Memory B cell (primary cell): Measurements from ENCODE around the gene IQCC.
"Not testable (repeated sequence)": the region's sequence is repeated elsewhere in the genome, so short reads cannot be mapped to it uniquely, and the experiment has no call there.

Source experiments
- ATAC-seq: fragments of 150-1000 bp; cut with Tn5 transposase; 2 replicates; pipeline ENCODE4 v1.10.0; 2021; ENCODE audit warnings: low read depth, mild to moderate bottlenecking, moderate library complexity
- DNase-seq, 2 donors: peaks; one replicate each; pipeline ENCODE4 v3.0.0; 2022; ENCODE audit warnings: low spot score in 2 of 2
- H3K27ac Mint-ChIP-seq: one replicate; pipeline ENCODE4 v1.8.0; 2022; ENCODE audit warnings: mild to moderate bottlenecking, moderate library complexity, mixed read lengths
- H3K27me3 Mint-ChIP-seq: one replicate; pipeline ENCODE4 v1.8.0; 2022; ENCODE audit warnings: mixed read lengths
- H3K36me3 Mint-ChIP-seq: one replicate; pipeline ENCODE4 v1.8.0; 2022; ENCODE audit warnings: mild to moderate bottlenecking, mixed read lengths
- H3K4me1 Mint-ChIP-seq: one replicate; pipeline ENCODE4 v1.8.0; 2022; ENCODE audit warnings: mixed read lengths
- H3K4me3 Mint-ChIP-seq: one replicate; pipeline ENCODE4 v1.8.0; 2022; ENCODE audit warnings: mild to moderate bottlenecking, moderate library complexity, mixed read lengths
- H3K9me3 Mint-ChIP-seq: one replicate; pipeline ENCODE4 v1.8.0; 2022; ENCODE audit warnings: mixed read lengths

The IQCC gene

DNA sequence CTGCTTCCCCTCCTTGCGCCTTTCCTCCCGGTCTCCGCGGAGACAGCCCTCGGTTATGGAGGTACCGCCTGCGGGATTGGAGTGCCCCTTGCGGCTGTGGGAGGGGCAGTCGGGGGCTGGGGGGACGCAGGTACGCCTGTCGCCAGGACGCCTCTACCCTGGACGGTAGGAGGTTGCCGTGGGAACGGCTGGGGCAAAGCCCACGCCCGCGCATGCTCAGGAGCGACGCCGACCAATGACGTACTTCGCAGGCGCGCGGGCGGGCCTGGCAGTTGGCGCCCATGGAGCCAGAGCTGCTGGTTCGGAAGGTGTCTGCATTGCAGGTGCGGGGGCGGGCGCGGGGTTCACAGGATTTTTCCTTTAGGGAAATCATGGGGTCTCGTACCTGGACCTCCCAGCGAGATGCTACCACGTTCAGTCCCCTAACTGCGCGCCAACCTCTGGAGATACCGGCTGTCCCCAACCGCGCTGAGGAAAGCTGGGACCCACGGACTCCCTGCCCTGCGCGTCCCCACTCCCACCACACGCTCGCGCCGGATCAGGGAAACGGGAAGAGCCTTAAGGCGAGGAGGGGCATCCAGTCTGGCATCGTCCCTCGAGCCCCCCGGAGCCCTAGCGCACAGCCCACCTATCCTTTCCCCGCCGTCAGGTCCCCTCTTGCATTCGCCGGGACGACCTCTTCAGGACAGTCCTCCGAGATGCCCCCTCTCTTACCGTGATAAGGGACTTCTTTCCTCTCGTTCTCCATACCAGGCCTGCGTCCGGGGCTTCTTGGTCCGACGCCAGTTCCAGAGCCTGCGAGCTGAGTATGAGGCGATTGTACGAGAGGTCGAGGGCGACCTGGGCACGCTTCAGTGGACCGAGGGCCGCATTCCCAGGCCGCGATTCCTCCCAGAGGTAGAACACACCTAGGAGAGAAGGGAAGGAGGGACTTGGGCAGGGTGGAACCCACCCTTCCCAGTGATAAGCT, at the start of gene IQCC:
IQCC (plus strand) TSS at position 271 of the 970 bp plus-strand sequence; CDS start at position 282, 11 bp downstream.
- Mint-ChIP-seq H3K9me3 (no peaks in the 10 kb centered on the region), H3K27me3 (no peaks in the 10 kb centered on the region), H3K4me1 (peaks cover 34% of the 10 kb centered on the region), H3K36me3 (no peaks in the 10 kb centered on the region), H3K27ac (peak within 1 kb of the TSS; percentile 89), H3K4me3 (peak within 1 kb of the TSS; percentile 87)
- peak; percentile 78 to 79 for DNase-seq
- peak; percentile 65 for ATAC-seq

DNA sequence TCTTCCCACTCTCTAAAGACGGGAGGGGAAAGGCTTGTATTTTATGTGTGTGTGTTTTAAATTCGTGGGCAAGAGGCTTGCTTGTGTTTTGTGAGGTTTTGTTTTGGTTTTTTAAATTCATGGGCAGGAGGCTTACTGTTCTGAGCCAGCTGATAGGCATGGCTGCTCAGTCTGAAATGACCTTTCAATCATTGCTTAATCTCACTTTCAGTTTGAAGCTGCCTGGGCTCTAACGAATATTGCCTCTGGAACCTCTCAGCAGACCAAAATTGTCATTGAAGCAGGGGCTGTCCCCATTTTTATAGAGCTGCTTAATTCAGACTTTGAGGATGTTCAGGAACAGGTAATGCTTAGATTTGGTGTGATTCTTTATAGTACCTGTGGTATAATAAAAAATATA, 46.3 kb upstream of the IQCC start:
- ATAC-seq (no peak), DNase-seq (no peak)
- H3K4me1 Mint-ChIP-seq, result peaks cover 2% of the 10 kb centered on the region
- H3K9me3 Mint-ChIP-seq, result no peaks in the 10 kb centered on the region
- H3K27ac Mint-ChIP-seq, result no peak overlapping the region
- peaks cover 43% of the 10 kb centered on the region for H3K36me3 Mint-ChIP-seq
- no peak overlapping the region for H3K4me3 Mint-ChIP-seq
- H3K27me3 Mint-ChIP-seq, result no peaks in the 10 kb centered on the region

DNA sequence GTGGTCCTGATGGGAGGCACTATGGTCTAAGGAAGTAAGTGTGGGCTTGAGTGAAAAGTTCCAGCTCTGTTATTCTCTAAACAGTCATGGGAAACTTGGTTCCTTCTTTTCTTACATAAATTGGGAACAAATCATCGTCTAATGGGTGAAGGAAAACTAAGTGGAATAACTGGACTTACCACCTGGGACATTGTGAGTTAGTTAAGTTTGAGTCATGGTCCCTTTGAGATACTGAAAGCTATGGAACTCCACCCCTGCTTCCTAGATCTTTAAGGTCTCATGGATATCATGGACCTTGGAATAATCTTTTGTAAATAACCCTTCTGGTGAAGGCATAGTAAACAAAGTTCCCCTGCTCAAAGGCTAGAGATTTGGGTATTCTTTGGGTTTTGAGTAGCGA, 42.1 kb upstream of the IQCC start:
- Mint-ChIP-seq H3K36me3 (peaks cover 46% of the 10 kb centered on the region), H3K27ac (no peak overlapping the region), H3K27me3 (no peaks in the 10 kb centered on the region), H3K4me1 (no peaks in the 10 kb centered on the region), H3K4me3 (no peak overlapping the region), H3K9me3 (no peaks in the 10 kb centered on the region)
- DNase-seq, result no peak
- ATAC-seq, result no peak

DNA sequence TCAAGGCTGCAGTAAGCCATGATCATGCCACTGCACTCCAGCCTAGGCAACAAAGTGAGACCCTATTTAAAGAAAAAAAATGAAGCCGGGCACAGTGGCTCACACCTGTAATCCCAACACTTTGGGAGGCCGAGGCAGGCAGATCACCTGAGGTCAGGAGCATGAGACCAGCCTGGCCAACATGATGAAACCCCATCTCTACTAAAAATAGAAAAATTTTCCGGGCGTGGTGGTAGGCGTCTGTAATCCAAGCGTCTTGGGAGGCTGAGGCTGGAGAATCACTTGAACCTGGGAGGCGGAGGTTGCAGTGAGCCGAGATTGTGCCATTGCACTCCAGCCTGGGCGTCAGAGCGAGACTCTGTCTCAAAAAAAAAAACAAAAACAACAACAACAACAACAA, 39.8 kb upstream of the IQCC start:
- ATAC-seq, H3K27me3 Mint-ChIP-seq: not testable (repeated sequence)
- H3K36me3 Mint-ChIP-seq, result peaks cover 46% of the 10 kb centered on the region

DNA sequence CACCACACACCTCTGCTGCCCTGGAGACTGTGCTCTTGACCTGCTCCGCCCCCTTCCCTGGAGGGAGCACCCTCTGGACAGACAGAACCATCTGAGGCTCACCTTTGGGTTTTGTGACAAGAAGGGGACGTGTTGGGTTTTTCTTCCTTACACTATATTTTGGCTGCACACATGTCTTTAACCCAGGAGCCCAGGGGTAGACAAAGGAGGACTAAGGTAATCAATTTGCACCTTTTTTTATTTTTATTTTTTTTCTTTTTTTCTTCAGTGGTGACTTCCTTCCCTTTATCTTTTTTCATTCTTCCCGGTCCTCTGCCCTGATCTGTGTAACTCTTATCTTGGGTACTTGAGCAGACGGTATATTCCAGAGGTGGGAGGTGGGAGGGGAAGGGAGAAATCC, 34.5 kb upstream of the IQCC start:
- no peaks in the 10 kb centered on the region for H3K27me3 Mint-ChIP-seq
- ATAC-seq, result no peak
- peaks cover 35% of the 10 kb centered on the region for H3K36me3 Mint-ChIP-seq
- no peaks in the 10 kb centered on the region for H3K9me3 Mint-ChIP-seq
- no peak overlapping the region for H3K27ac Mint-ChIP-seq
- H3K4me1 Mint-ChIP-seq, result peaks cover 2% of the 10 kb centered on the region
- no peak overlapping the region for H3K4me3 Mint-ChIP-seq
- no peak for DNase-seq

More for the DNA sequence above, 39.8 kb upstream of the IQCC start:
- not testable (repeated sequence) for H3K9me3 Mint-ChIP-seq, H3K27ac Mint-ChIP-seq, DNase-seq, H3K4me1 Mint-ChIP-seq, H3K4me3 Mint-ChIP-seq

DNA sequence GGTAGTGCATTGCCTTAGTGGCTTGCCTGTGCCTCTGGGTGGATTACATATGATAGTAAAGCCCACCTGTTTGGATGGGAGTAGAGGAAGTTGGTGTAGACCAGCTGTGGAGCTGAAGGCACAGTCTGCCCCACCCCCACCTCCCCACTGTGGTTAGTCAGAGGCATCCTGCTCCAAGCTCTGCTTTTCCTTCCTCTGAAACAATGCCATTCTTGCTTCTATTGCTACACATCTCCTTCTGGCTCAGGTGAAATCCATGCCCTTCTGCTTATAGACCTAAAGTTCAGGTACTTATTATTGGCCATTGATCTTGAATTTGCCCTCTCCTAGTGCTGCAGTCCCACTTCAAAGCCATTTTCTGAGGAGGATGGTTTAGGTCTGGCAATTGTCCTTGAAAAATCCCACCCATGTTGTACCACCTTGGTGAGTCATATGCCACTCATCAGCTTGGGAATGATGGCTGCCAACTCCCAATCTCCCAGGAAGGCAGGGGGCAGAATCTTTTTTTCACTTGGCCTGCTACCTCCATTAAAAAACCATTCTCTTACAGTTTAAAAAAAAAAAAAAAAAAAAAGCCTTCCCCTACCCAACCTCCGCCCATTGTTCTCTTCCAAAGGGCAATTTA, 32.7 kb upstream of the IQCC start:
- ATAC-seq (no peak), DNase-seq (no peak)
- H3K27ac Mint-ChIP-seq, result no peak overlapping the region
- peaks cover 25% of the 10 kb centered on the region for H3K36me3 Mint-ChIP-seq
- no peaks in the 10 kb centered on the region for H3K9me3 Mint-ChIP-seq
- peaks cover 2% of the 10 kb centered on the region for H3K4me1 Mint-ChIP-seq
- H3K4me3 Mint-ChIP-seq, result no peak overlapping the region
- H3K27me3 Mint-ChIP-seq, result no peaks in the 10 kb centered on the region

DNA sequence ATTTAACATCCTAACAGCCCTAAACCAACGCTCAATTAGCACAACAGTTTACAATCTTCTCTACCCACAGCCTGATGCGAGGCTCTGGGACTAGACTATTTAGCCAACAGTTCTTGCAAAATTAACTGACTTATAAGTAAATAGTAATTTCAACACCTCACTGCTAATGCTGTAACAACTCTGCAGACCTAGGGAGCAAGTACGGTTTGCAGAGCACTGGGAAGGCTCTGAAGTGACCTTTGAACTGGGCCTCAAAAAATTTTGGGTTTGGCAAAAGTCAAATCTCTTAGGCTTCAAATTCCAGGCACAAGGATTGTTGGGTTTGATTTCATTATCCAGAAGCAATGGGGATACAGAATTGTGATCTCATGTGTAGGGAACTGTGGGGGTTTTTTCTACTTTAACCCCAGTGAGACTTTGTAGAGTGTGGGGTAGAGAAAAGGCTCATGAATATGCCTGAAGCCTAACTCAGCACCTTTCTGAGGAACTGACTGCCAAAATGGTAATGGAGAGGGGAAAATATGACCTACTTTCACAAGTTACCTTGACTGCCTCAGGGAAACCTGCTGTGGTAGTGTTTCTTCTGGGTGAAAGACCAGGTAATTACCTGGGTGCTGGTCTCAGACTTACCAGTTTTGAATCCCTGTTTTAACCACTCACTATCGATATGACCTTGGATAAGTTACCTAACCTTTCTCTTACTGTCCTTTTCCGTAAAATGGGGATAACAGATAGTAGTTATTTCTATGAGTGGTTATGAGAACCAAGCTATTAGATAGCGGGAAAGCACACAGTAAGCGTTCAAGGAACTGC, 26.9 kb upstream of the IQCC start:
- H3K36me3 Mint-ChIP-seq, result peaks cover 7% of the 10 kb centered on the region

DNA sequence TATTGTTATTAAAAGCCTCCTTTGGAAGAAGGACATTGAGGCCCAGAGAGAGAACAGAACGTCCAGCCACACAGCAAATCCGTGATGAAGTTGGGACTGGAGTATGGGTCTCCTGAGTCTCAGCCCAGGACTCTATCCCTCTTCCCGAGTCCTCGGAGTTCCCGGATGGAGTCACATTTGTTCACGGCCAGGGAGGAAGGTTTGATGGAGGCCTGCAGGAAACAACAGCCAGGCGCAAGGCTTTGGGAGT, 26.4 kb upstream of the IQCC start:
- ATAC-seq (no peak), DNase-seq (no peak)
- H3K9me3 Mint-ChIP-seq, result no peaks in the 10 kb centered on the region
- peaks cover 28% of the 10 kb centered on the region for H3K4me1 Mint-ChIP-seq
- H3K4me3 Mint-ChIP-seq, result peak overlapping the region; percentile 88
- H3K27ac Mint-ChIP-seq, result peak overlapping the region; percentile 97
- no peaks in the 10 kb centered on the region for H3K27me3 Mint-ChIP-seq
- H3K36me3 Mint-ChIP-seq, result peaks cover 10% of the 10 kb centered on the region

More for the DNA sequence above, 26.9 kb upstream of the IQCC start:
- Mint-ChIP-seq H3K27ac (peak overlapping the region; percentile 97), H3K4me1 (peaks cover 24% of the 10 kb centered on the region), H3K27me3 (no peaks in the 10 kb centered on the region), H3K9me3 (no peaks in the 10 kb centered on the region), H3K4me3 (peak overlapping the region; percentile 88)
- DNase-seq (no peak), ATAC-seq (no peak)

DNA sequence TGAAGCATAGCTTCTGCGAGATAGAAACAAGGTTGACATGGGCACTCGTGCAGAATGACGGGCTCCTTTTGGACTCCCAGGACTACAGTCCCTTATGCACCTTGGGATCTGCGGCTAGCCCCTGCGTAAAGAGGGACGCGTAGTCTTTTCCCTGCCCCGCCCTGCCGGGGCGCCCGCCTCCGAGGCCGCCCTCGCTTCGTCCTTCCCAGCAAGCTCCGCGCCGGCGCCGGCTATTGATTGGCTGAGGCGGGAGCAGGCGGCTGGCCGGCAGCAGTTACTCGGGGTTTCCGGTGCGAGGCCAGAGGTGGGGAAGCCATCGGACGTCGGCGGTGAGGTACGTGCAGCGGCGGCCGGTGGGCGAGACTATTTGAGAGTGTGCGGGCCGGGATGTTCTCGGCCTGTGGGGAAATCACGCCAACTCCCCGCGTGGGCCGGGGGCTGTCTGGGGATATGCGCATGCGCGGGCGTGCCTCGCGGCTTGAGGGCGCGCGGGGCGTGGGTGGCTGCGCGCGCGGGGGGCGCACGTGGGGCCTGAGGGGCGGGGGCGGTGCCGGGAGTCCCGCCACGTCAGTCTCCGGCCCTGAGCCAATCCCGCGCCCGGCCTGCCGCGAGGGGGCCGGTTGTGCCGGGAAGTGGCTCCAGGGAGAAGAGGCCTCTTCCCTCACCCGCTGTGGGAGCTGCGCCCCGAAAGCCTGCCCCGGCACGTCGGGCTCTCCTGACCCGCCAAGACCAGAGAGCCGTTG, 25.9 kb upstream of the IQCC start, which contains the start of gene TXLNA:
TXLNA (plus strand) TSS at position 233 of the 743 bp plus-strand sequence. CDS start 671 bp downstream, outside the sequence.
- Mint-ChIP-seq H3K27me3 (no peaks in the 10 kb centered on the region), H3K4me3 (peak within 1 kb of the TSS; percentile 88), H3K4me1 (peaks cover 30% of the 10 kb centered on the region), H3K9me3 (no peaks in the 10 kb centered on the region), H3K27ac (peak within 1 kb of the TSS; percentile 97), H3K36me3 (peaks cover 12% of the 10 kb centered on the region)
- ATAC-seq (peak; percentile 89), DNase-seq (peak; percentile 83 to 85)

DNA sequence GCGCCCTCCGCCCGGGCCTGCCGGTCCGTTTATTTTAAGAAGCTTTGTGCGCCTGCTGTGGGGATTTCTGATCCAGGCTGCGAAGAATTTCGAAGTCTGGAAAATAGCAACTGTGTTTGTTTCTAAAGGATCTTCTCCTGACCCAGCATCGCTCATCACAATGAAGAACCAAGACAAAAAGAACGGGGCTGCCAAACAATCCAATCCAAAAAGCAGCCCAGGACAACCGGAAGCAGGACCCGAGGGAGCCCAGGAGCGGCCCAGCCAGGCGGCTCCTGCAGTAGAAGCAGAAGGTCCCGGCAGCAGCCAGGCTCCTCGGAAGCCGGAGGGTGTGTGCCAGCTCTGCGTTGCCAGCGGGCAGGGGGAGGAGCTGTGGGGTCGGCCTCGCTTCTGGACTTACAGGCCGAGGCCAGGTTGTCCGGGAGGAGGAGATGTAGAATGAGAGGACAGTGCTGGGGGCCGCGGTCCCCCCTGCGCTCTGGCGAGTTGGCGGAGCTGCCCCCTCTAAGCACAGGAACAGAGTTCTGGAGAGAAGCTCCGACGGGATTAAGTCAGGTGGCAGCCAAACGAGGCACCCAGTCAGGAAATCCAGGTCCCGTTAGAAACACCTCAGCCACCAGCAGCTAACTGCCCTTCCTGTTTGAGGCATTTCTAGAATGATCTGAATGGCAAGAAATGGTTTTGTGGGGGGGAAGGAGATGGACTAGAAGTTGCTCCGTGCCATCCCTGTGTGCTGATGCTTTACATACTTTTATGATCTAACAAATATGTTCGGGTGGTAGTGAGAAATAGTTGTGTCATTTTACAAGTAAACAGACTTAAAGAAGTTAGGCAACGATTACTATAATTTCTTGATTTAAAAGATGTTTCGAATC, 25.0 kb upstream of the IQCC start:
- Mint-ChIP-seq H3K9me3 (no peaks in the 10 kb centered on the region), H3K4me3 (peak overlapping the region; percentile 88), H3K27ac (peak overlapping the region; percentile 97), H3K36me3 (peaks cover 16% of the 10 kb centered on the region), H3K4me1 (peaks cover 34% of the 10 kb centered on the region), H3K27me3 (no peaks in the 10 kb centered on the region)
- no peak for ATAC-seq
- no peak for DNase-seq

DNA sequence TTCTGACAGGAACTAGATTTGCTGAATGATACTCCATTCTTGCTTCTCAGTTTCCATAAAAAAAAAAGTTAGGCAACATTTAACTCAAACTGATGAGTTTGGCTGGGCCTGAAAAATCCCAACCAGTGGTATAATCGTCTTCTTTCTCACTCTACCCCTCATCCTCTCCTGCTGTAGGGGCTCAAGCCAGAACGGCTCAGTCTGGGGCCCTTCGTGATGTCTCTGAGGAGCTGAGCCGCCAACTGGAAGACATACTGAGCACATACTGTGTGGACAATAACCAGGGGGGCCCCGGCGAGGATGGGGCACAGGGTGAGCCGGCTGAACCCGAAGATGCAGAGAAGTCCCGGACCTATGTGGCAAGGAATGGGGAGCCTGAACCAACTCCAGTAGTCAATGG, 24.4 kb upstream of the IQCC start:
- Mint-ChIP-seq H3K27me3 (no peaks in the 10 kb centered on the region), H3K27ac (peak overlapping the region; percentile 97), H3K4me1 (peaks cover 36% of the 10 kb centered on the region), H3K36me3 (peaks cover 18% of the 10 kb centered on the region), H3K9me3 (no peaks in the 10 kb centered on the region), H3K4me3 (peak overlapping the region; percentile 88)
- no peak for DNase-seq
- ATAC-seq, result no peak

DNA sequence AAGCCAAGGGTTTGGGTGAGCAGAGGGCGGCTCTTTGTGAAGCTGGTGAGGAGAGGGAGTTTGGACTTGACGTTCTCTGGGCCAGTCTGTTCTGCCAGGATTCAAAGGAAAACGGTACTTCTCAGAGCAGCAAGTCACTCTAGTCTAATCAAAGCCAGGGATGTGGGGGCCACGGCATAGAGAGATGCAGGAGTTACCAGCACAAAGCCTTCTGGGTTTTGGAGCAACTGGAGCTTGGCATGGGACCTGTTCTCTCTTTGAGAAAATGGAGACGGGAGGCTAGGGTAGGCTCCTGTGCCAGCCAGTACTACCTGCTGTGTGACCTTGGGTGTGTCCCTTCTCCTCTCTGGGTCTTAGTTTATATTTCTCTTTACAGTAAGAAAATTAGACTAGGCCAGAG, 23.9 kb upstream of the IQCC start:
- peak overlapping the region; percentile 35 for H3K27ac Mint-ChIP-seq
- H3K4me1 Mint-ChIP-seq, result peaks cover 41% of the 10 kb centered on the region
- no peaks in the 10 kb centered on the region for H3K27me3 Mint-ChIP-seq
- DNase-seq (no peak), ATAC-seq (no peak)
- peak overlapping the region; percentile 88 for H3K4me3 Mint-ChIP-seq
- H3K36me3 Mint-ChIP-seq, result peaks cover 23% of the 10 kb centered on the region
- no peaks in the 10 kb centered on the region for H3K9me3 Mint-ChIP-seq

DNA sequence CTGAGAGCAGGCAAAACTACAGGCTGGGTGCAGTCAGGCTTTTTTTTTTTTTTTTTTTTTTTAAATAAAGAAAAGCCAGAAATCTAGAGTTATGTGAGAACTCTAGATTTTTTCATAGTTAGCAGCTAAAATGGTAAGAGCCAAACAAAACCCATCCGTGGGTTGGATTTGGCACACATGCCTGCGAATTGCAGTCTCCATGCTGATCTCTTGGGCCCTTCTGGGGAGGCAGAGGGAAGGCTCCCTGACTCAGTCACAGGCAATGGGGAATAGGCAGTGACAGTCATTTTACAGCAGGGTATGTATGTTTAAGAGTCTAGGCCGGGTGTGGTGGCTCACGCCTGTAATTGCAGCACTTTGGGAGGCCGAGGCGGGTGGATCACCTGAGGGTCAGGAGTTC, 23.4 kb upstream of the IQCC start:
- H3K9me3 Mint-ChIP-seq, result no peaks in the 10 kb centered on the region

More for the DNA sequence above, 23.4 kb upstream of the IQCC start:
- H3K27ac Mint-ChIP-seq, result no peak overlapping the region
- H3K4me1 Mint-ChIP-seq, result peaks cover 42% of the 10 kb centered on the region
- H3K4me3 Mint-ChIP-seq, result no peak overlapping the region
- H3K36me3 Mint-ChIP-seq, result peaks cover 24% of the 10 kb centered on the region
- DNase-seq (no peak), ATAC-seq (no peak)
- H3K27me3 Mint-ChIP-seq, result no peaks in the 10 kb centered on the region
